ENCODE measurements around the gene CERK.

Gene CERK

DNA sequence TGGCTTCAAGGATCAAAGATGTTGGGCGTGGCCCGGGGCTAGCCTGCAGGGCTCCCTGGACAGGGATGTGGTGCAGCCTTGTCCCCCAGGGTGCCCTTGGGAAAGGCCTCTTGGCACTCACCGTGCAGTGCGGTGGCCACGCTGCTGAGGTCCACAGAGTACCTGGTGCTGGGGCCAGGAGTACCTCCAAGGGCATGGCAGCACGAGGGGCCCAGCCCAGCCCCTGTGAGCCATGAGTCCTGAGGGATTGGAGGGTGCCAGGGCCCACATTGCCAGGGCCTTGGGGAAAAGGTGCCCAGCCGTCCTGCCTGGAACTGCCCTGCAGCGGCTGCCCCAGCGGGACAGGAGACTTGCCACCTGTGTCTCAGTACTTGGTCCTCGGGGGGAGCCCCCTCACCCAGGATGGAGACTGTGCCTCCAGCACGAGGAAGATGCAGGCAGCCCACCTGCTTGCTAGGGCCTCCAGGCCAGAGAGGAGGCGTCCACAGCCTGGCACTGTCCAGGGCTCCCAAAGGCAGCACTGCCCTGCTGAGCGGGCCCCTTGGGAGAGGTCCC lies 73.7 kb downstream of the CERK start:
- H3K4me3 ChIP-seq (ENCODE audit: low read depth, low read length): no peak overlapping the region

DNA sequence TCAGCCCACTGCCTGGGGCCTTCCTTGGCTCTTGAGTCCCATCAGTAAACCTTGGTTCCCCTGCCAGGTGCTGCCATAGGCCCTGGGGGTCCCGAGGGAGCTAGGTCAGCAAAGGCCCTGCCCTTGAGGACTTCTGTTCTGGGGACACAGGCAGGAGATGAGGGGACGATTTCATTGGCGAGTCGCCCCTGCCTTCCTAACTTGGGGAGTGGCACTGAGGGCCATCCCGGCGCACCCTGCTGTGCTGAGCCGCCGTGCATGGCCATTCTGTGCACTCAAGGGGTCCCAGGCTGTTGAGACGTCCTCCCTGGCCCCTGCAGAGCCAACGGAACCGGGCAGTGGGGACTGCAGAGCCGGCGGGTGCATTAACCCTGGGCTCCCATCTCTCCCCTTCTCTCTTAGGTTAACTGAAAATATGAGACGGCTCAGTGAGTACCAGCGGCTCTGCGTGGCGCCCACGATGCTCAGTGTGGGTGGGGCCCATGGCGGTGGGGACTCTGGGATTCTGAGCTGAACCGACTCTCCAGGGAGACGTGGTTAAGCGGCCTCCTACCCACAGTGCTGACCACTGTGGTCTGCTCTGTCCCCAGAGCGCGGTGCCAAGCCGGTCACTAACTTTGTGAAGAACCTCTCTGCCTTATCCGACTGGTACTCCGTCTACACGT lies 74.5 kb downstream of the CERK start:
- H3K4me3 ChIP-seq (ENCODE audit: low read depth, low read length): no peak overlapping the region

DNA sequence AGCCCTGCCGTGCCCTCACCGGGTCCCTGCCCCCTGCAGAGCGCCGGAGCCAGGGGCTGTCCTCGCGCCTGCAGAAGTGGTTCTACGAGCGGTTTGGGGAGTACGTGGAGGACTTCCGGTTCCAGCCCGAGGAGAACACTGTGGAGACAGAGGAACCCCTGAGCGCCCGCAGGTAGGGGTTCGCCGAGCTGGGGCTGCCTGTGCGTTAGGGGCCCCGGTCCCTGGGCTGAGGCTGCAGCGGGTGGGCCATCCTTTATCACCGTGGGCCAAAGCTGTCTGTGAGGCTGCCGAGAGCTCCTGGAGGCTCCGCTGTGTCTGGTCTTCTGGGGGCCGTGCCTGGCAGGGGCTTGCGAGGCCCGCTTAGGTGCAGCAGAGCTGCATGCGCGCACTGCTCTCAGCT lies 75.1 kb downstream of the CERK start:
- H3K4me3 ChIP-seq (ENCODE audit: low read depth, low read length): no peak overlapping the region

DNA sequence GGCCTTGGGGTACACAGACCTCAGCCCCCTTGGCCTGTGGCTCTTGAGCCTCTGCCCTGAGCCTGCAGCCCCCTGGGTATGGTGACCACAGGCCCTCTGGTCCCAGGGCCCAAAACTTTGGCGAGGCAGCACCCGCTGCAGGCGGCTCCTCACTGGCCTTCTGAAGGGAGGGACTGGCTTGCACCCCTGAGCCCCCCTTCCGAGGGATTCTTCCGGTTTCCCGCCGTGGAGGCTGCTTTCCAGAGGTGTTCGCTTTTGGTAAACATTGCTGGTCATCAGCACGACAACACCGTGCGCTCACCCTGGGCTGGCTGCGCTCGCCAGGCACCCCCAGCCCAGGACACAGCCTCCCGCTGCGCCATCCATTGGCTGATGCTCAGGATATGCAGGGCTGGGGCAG lies 75.8 kb downstream of the CERK start:
- no peak overlapping the region for H3K4me3 ChIP-seq (ENCODE audit: low read depth, low read length)

DNA sequence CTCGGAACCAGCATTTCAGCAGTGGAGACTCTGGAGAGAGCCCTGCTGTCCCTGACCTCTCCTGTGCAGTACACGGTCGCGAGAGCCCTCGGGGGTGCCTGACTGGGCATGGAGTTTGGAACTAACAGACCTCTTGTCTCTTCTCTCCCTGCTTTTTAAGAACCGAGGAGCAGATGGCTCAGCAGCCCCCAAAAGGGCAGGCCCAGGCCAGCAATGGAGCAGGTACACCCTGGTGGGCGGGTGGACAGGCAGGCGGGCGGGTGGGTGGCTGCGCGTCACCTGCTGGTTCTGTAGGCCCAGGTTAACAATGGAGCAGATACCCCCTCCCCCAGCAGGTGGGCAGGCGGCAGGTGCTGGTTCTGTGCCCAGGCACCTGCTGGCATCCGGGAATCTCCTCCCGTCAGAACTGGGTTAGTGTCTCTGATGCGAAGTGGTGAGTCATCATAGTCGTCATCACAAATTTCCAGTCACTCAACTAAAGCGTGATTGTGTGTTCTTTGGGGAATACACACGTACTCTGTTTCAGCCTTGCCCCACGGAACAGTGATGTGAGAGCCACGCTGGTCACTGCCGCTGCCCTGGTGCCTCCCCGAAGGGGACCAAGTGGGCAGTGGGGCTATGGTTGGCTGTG lies 76.7 kb downstream of the CERK start:
- H3K4me3 ChIP-seq (ENCODE audit: low read depth, low read length): no peak overlapping the region

DNA sequence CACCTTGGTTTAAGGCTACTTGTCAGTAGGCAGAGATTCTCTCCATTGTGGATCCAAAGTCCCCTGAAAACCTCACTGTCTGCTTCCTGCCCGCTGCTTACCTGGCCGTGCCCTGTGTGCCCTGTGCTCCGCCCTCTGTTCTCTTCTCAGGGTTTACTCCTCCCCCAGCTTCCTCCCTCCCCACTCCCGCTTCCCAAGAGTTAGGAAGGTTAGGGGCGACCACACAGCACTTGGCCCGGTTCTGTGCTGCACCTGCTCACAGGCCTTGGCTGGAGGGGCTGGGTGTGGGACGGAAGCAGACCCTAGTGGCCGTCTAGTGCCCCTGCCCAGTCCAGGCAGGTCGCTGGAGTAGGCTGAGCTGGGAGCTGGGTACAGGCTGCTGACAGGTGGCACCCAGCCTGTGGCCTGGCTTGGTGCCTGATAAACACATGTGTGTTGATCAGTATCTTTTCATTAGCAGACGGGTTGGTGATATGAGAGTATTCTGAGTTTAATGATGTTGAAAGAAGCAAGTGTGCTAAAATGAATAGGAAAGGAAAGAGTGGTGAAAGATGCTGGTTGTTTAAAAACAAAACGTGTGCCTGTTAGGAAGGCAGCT lies 77.3 kb downstream of the CERK start:
- H3K4me3 ChIP-seq (ENCODE audit: low read depth, low read length): no peak overlapping the region

DNA sequence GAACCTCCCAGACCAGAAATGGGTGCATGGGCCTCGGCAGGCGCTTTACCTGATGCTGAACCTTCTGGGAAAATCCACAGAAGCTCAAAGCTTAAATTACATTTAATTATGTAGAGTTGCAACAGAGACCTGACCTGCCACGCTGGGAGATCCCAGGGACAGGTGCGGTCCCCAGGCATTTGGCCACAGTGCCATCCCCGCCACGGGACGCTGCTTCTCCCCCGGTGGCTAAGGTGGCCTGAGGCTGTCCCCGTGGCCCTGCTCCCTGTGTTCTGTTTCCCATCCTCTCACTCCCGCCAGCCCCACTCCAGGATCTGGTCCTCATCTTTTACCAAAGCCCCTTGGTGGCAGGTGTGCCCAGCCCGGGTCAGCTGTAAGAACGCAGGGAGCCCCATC lies 78.3 kb downstream of the CERK start:
- H3K4me3 ChIP-seq (ENCODE audit: low read depth, low read length): no peak overlapping the region

DNA sequence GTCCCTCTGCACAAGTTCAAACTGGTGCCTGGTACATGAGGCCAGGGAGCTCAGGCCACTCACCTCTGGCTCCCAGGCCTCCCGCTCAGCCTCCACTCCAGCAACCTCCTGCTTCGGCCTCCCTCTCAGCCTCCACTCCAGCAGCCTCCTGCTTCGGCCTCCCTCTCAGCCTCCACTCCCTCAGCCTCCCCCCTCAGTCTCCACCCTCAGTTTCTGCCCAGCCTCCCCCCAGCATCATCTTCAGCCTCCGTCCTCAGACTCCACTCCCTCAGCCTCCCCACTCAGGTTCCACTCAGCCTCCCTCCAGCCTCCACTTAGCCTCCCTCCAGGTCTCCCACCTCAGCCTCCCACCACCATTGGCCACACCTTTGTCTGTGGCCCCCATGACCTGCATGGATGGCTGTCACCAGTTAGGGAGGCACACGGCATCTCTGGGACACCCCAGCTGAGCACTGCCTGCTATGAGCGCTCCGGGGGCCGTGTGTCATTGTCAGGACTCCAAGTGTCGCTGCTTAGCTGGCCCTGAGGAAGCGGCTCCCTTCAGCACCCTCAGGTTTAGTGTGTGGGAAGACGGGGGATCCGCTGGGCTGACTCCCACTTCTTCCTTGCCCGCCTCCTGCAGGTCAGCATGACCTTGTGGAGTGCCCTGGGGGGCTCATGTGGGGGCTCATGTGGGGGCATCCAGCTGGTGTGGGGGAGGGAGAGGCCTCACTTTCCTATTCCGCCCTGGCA lies 78.8 kb downstream of the CERK start:
- H3K4me3 ChIP-seq (ENCODE audit: low read depth, low read length): no peak overlapping the region

DNA sequence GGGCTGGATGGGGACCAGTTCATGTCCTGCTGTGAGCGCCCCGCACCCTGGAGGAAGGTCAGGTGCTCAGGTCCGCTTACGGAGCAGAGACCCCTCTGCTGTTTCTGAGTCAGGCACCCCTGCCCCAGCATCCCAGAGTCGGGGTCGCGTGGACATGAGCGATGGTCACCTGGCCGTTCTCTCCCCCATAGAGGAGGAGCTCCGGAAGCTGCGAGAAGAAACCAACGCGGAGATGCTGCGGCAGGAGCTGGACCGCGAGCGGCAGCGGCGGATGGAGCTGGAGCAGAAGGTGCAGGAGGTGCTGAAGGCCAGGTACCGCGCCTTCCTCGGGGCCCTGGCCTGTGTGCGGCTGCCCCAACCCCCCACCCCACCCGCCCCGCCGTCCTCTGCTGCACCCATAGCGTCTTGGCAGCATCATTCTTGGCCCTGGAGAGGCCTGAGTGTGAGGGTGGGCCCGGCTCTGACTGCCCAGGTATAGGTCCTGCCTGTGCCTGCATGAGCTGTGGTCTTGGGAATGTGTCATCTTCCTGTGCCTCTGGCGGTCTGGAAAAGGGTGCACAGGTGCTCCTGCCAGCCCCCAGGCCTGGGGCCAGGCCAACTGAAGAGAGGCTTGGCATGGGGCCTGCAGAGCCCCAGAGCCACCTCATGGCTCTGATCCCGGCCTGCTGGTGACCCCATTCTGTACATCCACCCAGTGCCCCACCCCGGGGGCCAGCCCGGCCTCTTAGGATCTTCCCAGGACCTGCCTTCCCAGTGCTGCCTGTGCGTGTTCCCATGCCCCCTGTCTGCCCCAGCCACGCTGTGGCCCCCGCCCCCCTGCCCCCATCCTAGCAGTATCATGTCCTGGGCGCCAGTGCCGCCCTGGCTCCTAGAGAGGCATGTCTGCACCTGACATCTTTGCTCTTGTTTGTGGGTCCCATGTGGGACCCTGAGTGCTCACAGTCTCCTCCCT lies 79.8 kb downstream of the CERK start:
- H3K4me3 ChIP-seq (ENCODE audit: low read depth, low read length): no peak overlapping the region

DNA sequence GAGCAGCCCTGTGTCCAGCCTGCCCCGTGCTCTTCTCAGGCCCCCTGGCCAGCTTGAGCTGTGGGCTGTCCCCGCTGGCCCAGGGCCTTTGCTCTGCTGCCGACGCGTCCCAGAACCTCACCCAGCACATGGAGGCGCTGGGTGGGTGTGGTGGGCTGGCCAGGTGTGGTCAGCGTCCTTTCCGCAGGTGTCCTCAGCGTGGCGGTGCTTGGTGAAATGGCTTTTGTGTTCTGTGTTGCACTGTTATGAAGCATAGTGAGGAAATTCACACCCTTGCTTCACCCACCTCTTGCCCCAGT lies 80.4 kb downstream of the CERK start:
- H3K4me3 ChIP-seq (ENCODE audit: low read depth, low read length): no peak overlapping the region

DNA sequence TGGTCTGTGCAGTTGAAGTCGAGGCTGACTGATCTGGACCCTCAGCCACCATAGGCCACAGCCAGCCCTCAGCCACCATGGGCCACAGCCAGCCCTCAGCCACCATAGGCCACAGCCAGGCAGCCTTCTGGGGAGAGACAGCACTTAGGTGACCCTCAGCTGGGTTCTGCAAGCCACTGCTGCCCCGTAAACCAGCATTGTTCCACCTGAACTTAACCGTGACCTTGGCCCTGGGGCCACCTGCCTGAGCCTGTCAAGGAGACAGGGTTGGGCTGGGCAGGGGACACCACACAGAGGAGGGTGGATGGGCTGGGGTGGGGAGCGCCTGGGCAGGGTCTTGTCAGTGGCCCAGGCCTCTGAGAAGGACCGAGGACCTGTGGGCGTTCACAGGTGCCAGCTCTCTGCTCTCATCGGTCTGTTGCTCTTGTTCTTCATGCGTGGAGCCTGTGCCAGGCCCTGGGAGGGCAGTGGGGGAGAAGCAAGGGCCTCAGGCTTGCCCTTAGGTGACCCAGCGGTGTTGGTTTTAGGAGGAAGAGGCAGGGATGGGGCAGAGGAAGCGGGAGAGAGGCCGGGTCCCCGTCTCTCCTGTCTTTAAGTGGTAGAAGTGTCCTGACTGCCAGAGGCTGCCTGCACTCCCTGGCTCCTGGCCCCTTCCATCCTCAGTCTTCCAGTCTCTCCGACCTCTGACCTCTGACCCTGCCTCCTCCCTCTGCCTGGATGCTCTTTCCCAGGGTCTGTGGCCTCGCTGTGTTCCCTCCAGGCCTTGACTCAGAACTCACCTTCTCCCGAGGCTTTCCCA lies 81.0 kb downstream of the CERK start:
- no peak overlapping the region for H3K4me3 ChIP-seq (ENCODE audit: low read depth, low read length)

DNA sequence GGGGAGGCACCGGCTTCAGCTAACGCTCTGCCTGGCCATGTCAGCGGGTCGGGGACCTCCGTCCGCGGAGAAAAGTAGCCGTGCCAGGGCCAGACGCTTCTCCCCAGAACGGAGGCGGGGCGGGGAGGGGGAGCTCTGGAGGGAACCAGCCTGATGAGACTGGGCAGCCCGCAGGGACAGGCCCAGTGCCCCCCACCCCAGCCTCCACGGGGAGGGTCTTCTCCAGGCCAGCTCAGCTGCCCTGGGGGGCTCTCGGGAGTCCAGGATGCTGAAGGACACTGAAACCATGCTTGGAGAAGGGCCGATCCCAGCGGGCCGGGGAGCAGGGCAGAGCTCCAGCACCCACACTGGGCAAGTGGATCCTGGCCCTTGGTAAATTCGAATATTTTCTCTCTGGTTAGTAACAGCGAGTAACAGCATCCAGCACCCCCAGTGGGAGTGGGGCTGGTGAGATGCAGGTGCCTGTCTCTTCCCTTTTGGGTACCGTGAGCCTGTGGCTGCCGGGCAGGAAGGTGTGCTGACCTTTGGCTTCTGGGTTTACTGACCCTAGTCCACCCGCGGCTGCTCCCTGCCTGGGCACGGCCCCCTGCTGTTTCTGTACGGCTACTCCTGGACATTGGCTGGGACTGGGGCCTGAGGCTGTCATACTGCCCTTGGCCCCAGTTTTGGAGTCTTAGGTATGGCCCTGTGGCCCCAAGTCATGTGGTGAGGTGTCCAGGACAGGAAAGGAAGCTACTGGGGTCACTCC lies 82.0 kb downstream of the CERK start:
- no peak overlapping the region for H3K4me3 ChIP-seq (ENCODE audit: low read depth, low read length)

DNA sequence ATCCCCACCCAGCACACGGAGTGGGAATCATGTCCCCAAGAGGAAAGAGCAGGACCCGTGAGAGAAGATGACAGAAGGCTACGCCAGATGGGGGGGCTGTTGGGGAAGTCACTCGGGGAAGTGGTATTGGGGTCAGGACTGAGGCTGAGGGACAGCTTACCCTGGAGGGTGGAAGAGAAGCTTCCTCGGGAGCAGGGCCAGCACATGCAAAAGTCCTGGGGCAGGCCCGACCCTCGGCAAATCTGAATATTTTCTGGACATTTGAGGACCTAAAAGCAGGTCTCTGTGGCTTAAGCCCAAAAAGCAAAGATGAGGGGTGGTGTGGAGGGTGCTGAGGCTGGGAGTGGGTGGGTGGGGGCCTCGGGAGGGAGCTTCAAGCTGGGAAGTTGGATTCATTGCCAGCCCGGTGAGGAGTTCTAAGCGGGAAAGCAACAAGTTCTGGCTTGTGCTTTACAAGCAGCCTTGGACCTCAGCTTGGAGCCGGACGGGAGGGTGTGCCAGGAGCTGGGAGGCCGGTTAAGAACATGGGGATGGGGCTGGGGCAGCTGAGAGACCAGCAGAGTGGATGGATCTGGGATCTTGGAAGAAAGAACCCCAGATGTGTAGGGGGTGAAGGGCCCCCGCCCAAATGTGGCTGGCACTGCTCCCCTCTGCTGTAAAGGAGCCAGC lies 83.0 kb downstream of the CERK start:
- H3K4me3 ChIP-seq (ENCODE audit: low read depth, low read length): no peak overlapping the region

DNA sequence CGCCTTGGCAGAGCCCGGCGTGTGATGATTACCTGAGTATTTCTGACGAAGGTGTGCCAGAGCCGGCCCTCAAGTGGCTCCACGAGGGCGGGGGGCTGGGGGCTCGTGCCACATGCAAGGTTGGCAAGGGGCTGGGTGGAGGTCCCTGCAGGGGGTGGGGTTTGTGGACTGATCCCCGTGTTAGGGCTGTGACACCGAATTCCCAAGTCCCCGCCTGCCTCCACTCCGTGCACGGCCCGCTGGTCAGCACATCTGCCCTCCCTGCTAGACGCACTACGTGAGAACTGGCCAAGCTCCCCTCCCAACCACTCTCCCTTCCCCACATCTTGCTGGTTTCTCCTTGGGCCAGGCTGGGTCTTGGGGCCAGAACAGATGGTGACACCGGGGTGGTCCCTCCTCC lies 83.6 kb downstream of the CERK start:
- H3K4me3 ChIP-seq (ENCODE audit: low read depth, low read length): no peak overlapping the region

DNA sequence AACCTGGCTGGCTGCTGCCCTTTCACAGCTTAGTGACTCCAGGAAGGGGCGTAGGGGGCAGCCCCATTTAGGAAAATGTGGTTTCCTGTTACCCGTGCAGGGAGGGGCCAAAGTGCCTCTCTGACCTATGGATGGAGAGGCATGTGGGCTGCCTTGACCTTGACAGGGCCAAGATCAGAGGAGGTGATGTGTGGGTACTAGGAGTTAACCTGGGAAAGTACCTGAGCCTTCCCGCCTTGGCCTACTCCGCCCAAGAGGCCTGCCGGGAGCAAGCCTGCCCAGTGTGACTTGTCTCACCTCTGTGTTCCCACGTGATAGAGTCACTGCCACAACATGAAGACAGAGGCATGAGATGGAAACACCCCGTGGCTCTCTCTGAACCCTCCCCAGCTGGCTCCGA lies 84.5 kb downstream of the CERK start:
- no peak overlapping the region for H3K4me3 ChIP-seq (ENCODE audit: low read depth, low read length)

DNA sequence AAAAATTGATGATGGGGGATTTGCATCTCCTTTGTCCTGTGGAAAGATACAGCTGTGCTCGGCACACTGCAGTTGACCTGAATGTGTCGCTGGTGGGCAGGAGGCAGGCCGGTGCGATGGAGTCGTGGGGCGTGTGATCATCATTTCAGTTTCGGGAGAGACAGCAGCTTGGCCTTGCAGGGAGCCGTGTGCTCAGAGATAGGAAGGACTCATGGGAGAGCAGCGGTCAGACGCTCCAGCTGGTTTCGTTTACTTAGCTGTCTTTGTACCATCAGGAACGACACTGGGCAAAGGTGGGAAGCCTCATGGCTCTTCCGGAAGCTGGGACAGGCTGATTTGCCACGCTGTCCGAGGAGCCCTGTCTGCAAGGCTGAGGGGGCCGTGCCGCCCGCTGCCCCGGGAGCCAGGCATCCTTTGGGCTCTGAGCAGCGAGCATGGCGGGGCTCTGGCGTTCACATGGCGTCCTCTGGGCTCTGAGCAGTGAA lies 85.2 kb downstream of the CERK start:
- H3K4me3 ChIP-seq (ENCODE audit: low read depth, low read length): no peak overlapping the region

DNA sequence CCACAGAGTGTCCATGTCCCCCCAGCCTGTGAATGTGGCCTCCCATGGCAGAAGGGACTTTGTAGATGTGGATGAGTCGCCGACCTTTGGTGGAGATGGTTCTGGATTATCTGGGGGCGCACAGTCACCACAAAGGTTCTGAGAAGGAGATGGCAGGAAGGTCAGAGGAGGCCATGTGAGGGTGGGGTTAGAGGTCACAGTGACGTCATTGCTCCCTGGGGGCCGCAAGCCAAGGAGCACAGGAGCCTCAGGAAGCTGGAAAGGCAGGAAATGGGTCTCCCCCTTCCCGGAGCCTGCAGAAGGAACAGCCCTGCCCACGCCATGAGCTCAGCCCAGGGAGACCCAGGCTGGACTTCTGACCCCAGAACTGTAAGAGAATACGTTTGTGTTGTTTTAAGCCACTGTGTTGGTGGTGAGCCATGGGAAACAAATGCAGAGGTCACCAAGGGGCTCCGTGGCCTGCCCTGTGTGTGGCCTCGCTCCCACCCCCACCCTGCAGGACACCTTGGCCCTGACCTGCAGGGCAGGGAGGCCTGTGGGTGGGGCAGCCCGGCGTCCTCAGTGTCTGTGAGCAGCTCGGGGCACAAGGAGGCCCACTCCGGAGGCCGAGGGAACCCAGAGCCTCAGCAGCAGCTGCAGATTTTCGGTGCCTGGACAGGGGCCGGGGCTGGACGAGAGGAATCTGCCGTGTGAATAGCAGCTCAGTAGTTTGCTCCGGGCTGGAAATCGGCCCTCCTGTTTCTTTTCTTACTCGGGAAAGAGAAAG lies 85.8 kb downstream of the CERK start:
- no peak overlapping the region for H3K4me3 ChIP-seq (ENCODE audit: low read depth, low read length)

DNA sequence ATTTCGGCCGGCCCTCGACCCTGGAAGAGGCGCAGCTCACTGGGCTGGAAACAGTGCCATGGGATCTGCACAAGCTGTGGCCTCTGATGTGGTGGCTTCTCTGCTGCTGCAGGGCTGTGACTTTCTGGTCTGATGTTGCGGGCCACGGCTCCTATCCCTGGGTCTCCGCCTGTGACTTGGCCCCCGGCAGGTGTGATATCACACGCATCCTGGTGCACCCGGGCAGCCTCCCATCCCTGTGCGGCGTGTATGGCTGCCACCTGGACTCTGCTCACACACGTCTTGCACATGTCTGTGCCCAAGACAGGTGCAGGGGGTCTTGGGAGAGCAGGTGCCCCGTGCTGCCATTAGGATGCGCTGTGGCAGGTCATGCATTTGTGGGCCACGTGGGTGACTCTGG lies 86.7 kb downstream of the CERK start:
- no peak overlapping the region for H3K4me3 ChIP-seq (ENCODE audit: low read depth, low read length)

All from iPS-11a (cell line).